ES-I3 (cell line): ENCODE data around the gene PAK3.

Experiments used
- H3K36me3 ChIP-seq: 2 replicates; pipeline ENCODE4 v1.6.1; 2013; ENCODE audit warnings: mild to moderate bottlenecking, low read length, control low read depth, moderate library complexity; ENCODE audit not compliant: insufficient read depth
- H3K4me1 ChIP-seq: 2 replicates; pipeline ENCODE4 v1.6.1; 2013; ENCODE audit warnings: mild to moderate bottlenecking, control low read depth, low read length; ENCODE audit not compliant: insufficient read depth
- H3K9ac ChIP-seq: 2 replicates; pipeline ENCODE4 v1.6.1; 2013; ENCODE audit warnings: low read depth, mild to moderate bottlenecking, low read length, moderate library complexity
- H3K9me3 ChIP-seq: 2 replicates; pipeline ENCODE4 v1.6.1; 2013; ENCODE audit warnings: mild to moderate bottlenecking, low read length, moderate library complexity; ENCODE audit not compliant: control insufficient read depth, insufficient read depth

Gene PAK3

GRCh38 chrX:111260451-111260850, 164.5 kb downstream of the PAK3 start:
- Histone ChIP-seq H3K9me3 (no peaks in the 10 kb centered on the region), H3K36me3 (no peaks in the 10 kb centered on the region), H3K9ac (no peak overlapping the region), H3K4me1 (peaks cover 4% of the 10 kb centered on the region)

GRCh38 chrX:111262086-111262485, 166.1 kb downstream of the PAK3 start:
- H3K9ac ChIP-seq, result no peak overlapping the region
- H3K36me3 ChIP-seq, result no peaks in the 10 kb centered on the region
- no peaks in the 10 kb centered on the region; the same call in 1 of the 2 replicates for H3K4me1 ChIP-seq
- no peaks in the 10 kb centered on the region for H3K9me3 ChIP-seq

GRCh38 chrX:111264385-111264784, 168.4 kb downstream of the PAK3 start:
- no peaks in the 10 kb centered on the region for H3K9me3 ChIP-seq
- no peak overlapping the region for H3K9ac ChIP-seq
- peaks cover under 1% of the 10 kb centered on the region for H3K4me1 ChIP-seq
- no peaks in the 10 kb centered on the region for H3K36me3 ChIP-seq

GRCh38 chrX:111265486-111265885, 169.5 kb downstream of the PAK3 start:
- Histone ChIP-seq H3K36me3 (no peaks in the 10 kb centered on the region), H3K9me3 (no peaks in the 10 kb centered on the region), H3K9ac (no peak overlapping the region), H3K4me1 (peaks cover 8% of the 10 kb centered on the region)

- Histone ChIP-seq H3K36me3 (no peaks in the 10 kb centered on the region), H3K9ac (no peak overlapping the region), H3K9me3 (no peaks in the 10 kb centered on the region), H3K4me1 (peaks cover 15% of the 10 kb centered on the region)
These were observed 172.5 kb downstream of the PAK3 start for GRCh38 chrX:111268506-111268905.

- Histone ChIP-seq H3K9me3 (no peaks in the 10 kb centered on the region), H3K4me1 (peaks cover 15% of the 10 kb centered on the region), H3K9ac (peak within 1 kb of the TSS; percentile 36; the same call in 1 of the 2 replicates), H3K36me3 (no peaks in the 10 kb centered on the region)
These were observed 174.3 kb downstream of the PAK3 start, which contains the start of gene CAPN6 for GRCh38 chrX:111270339-111270738. TSS of gene CAPN6 (minus strand) at chrX:111270483. CDS start at chrX:111263936, 6,547 bp downstream.
